ENCODE data around the gene AGK.
"Not testable (repeated sequence)": the region's sequence is repeated elsewhere in the genome, so short reads cannot be mapped to it uniquely, and the experiment has no call there.

Gene AGK

GRCh38 chr7:141550386-141551093, 670 bp upstream of the AGK start:
- DNase-seq (ENCODE audit: low read depth in 2 of 3, low spot score in 1 of 3): no peak

GRCh38 chr7:141551782-141552181, 572 bp downstream of the AGK start:
- no peak for DNase-seq (ENCODE audit: low read depth in 2 of 3, low spot score in 1 of 3)

- DNase-seq (ENCODE audit: low read depth in 2 of 3, low spot score in 1 of 3): no peak
Measured at GRCh38 chr7:141557360-141557759, 6.2 kb downstream of the AGK start.

GRCh38 chr7:141557831-141558531, 6.8 kb downstream of the AGK start:
- peak in 2 of 3 donors; percentile 25 to 30 for DNase-seq (ENCODE audit: low read depth in 2 of 3, low spot score in 1 of 3)

- no peak for DNase-seq (ENCODE audit: low read depth in 2 of 3, low spot score in 1 of 3)
Measured at GRCh38 chr7:141558544-141559183, 7.5 kb downstream of the AGK start.

GRCh38 chr7:141559961-141560360, 8.8 kb downstream of the AGK start:
- DNase-seq (ENCODE audit: low read depth in 2 of 3, low spot score in 1 of 3): no peak

- no peak for DNase-seq (ENCODE audit: low read depth in 2 of 3, low spot score in 1 of 3)
Measured at GRCh38 chr7:141562036-141562435, 10.8 kb downstream of the AGK start.

GRCh38 chr7:141562543-141562942, 11.3 kb downstream of the AGK start:
- no peak for DNase-seq (ENCODE audit: low read depth in 2 of 3, low spot score in 1 of 3)

GRCh38 chr7:141562972-141563371, 11.8 kb downstream of the AGK start:
- no peak for DNase-seq (ENCODE audit: low read depth in 2 of 3, low spot score in 1 of 3)

GRCh38 chr7:141563956-141564623, 12.9 kb downstream of the AGK start:
- DNase-seq (ENCODE audit: low read depth in 2 of 3, low spot score in 1 of 3): peak; percentile 13 to 43 (median 28)

GRCh38 chr7:141567432-141567831, 16.2 kb downstream of the AGK start:
- no peak for DNase-seq (ENCODE audit: low read depth in 2 of 3, low spot score in 1 of 3)

GRCh38 chr7:141568227-141568626, 17.0 kb downstream of the AGK start:
- no peak for DNase-seq (ENCODE audit: low read depth in 2 of 3, low spot score in 1 of 3)

GRCh38 chr7:141571059-141571458, 19.8 kb downstream of the AGK start:
- DNase-seq (ENCODE audit: low read depth in 2 of 3, low spot score in 1 of 3): no peak

- no peak for DNase-seq (ENCODE audit: low read depth in 2 of 3, low spot score in 1 of 3)
Measured at GRCh38 chr7:141572175-141572574, 21.0 kb downstream of the AGK start.

GRCh38 chr7:141573511-141573910, 22.3 kb downstream of the AGK start:
- no peak for DNase-seq (ENCODE audit: low read depth in 2 of 3, low spot score in 1 of 3)

GRCh38 chr7:141575164-141575563, 24.0 kb downstream of the AGK start:
- no peak for DNase-seq (ENCODE audit: low read depth in 2 of 3, low spot score in 1 of 3)

- DNase-seq (ENCODE audit: low read depth in 2 of 3, low spot score in 1 of 3): no peak
Measured at GRCh38 chr7:141575654-141576448, 24.6 kb downstream of the AGK start.

- DNase-seq (ENCODE audit: low read depth in 2 of 3, low spot score in 1 of 3): no peak
Measured at GRCh38 chr7:141577043-141577839, 26.0 kb downstream of the AGK start.

GRCh38 chr7:141579953-141580352, 28.7 kb downstream of the AGK start:
- not testable (repeated sequence) for DNase-seq (ENCODE audit: low read depth in 2 of 3, low spot score in 1 of 3)

GRCh38 chr7:141582063-141582462, 30.9 kb downstream of the AGK start:
- not testable (repeated sequence) for DNase-seq (ENCODE audit: low read depth in 2 of 3, low spot score in 1 of 3)
